Kidney epithelial cell (primary cell): ENCODE results near the gene SIVA1. TPM values are rescaled to one million over a fixed set of nuclear protein-coding genes. Genes with fewer than 3 reads are reported as not detected.

ENCODE experiments used
- DNase-seq: peaks from one replicate; pipeline ENCODE4 v3.0.0-alpha.2; 2010; ENCODE audit warnings: low read depth
- H3K27me3 ChIP-seq: 2 replicates; pipeline ENCODE4 v1.6.0; 2011; ENCODE audit warnings: low read length; ENCODE audit not compliant: control insufficient read depth, insufficient read depth
- H3K36me3 ChIP-seq: 2 replicates; pipeline ENCODE4 v1.5.1; 2011; ENCODE audit warnings: low read length; ENCODE audit not compliant: control insufficient read depth, insufficient read depth
- H3K4me3 ChIP-seq: 2 replicates; pipeline ENCODE4 v1.5.1; 2011; ENCODE audit warnings: low read depth, mild to moderate bottlenecking, control low read depth, low read length
- CTCF ChIP-seq: IDR thresholded peaks from 2 replicates; pipeline ENCODE4 v1.5.1; 2011; ENCODE audit warnings: mild to moderate bottlenecking, moderate library complexity, low read length, control low read depth, inconsistent platforms; ENCODE audit not compliant: insufficient read depth, poor library complexity, severe bottlenecking
- total RNA-seq: library from RNA; depleted of rRNA; stranded (reverse); fragments of >200 nt; gene quantifications from 2 replicates; pipeline ENCODE4 v1.2.3, GENCODE V29; 2015

Gene SIVA1
- total RNA-seq, 1 donor from 2014 or later, result 222 TPM

- DNase-seq, result no peak
- H3K27me3 ChIP-seq, result peaks cover 6% of the 10 kb centered on the region
- no peaks in the 10 kb centered on the region for H3K36me3 ChIP-seq
- H3K4me3 ChIP-seq, result no peak overlapping the region
- TF ChIP-seq CTCF, result no peak
Measured at GRCh38 chr14:104738375-104739019, 14.4 kb upstream of the SIVA1 start.

GRCh38 chr14:104739026-104739425 is 13.9 kb upstream of the SIVA1 start:
- Histone ChIP-seq H3K27me3 (peaks cover 6% of the 10 kb centered on the region), H3K36me3 (no peaks in the 10 kb centered on the region), H3K4me3 (no peak overlapping the region)
- no peak for TF ChIP-seq CTCF
- no peak for DNase-seq

- no peak for DNase-seq
- no peak for TF ChIP-seq CTCF
- Histone ChIP-seq H3K4me3 (no peak overlapping the region), H3K36me3 (no peaks in the 10 kb centered on the region), H3K27me3 (peaks cover 5% of the 10 kb centered on the region)
Measured at GRCh38 chr14:104739546-104740516, 13.1 kb upstream of the SIVA1 start.

- DNase-seq, result no peak
- Histone ChIP-seq H3K4me3 (no peak overlapping the region), H3K27me3 (no peaks in the 10 kb centered on the region), H3K36me3 (no peaks in the 10 kb centered on the region)
- no peak for TF ChIP-seq CTCF
Measured at GRCh38 chr14:104741108-104741802, 11.7 kb upstream of the SIVA1 start.

- no peaks in the 10 kb centered on the region for H3K27me3 ChIP-seq
- DNase-seq, result no peak
- TF ChIP-seq CTCF, result no peak
Measured at GRCh38 chr14:104741803-104742251, 11.1 kb upstream of the SIVA1 start.

More at GRCh38 chr14:104741803-104742251, 11.1 kb upstream of the SIVA1 start:
- no peaks in the 10 kb centered on the region for H3K36me3 ChIP-seq
- H3K4me3 ChIP-seq, result no peak overlapping the region
